Measurements from ENCODE around the gene REELD1.

- no peak for TF ChIP-seq POLR2A (IDR thresholded peaks at IDR 0.05)
- TF ChIP-seq, protein P1, sequence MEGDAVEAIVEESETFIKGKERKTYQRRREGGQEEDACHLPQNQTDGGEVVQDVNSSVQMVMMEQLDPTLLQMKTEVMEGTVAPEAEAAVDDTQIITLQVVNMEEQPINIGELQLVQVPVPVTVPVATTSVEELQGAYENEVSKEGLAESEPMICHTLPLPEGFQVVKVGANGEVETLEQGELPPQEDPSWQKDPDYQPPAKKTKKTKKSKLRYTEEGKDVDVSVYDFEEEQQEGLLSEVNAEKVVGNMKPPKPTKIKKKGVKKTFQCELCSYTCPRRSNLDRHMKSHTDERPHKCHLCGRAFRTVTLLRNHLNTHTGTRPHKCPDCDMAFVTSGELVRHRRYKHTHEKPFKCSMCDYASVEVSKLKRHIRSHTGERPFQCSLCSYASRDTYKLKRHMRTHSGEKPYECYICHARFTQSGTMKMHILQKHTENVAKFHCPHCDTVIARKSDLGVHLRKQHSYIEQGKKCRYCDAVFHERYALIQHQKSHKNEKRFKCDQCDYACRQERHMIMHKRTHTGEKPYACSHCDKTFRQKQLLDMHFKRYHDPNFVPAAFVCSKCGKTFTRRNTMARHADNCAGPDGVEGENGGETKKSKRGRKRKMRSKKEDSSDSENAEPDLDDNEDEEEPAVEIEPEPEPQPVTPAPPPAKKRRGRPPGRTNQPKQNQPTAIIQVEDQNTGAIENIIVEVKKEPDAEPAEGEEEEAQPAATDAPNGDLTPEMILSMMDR (IDR thresholded peaks at IDR 0.05): no peak
- no peak for TF ChIP-seq POLR2AphosphoS5 (IDR thresholded peaks at IDR 0.05)
Measured at GRCh38 chr4:146235654-146236177, 21.4 kb downstream of the REELD1 start.
